Right hindlimb (tissue), 1 donor: Measurements from ENCODE around the gene VEGFB.
A peak's percentile ranks its signal among the peaks of the same experiment; 100 is the strongest.
"Not testable (repeated sequence)": the region's sequence is repeated elsewhere in the genome, so short reads cannot be mapped to it uniquely, and the experiment has no call there.

ENCODE experiments used
- DNase-seq: peaks from one replicate; pipeline ENCODE4 v3.0.0-alpha.2; 2018

Gene VEGFB

DNA sequence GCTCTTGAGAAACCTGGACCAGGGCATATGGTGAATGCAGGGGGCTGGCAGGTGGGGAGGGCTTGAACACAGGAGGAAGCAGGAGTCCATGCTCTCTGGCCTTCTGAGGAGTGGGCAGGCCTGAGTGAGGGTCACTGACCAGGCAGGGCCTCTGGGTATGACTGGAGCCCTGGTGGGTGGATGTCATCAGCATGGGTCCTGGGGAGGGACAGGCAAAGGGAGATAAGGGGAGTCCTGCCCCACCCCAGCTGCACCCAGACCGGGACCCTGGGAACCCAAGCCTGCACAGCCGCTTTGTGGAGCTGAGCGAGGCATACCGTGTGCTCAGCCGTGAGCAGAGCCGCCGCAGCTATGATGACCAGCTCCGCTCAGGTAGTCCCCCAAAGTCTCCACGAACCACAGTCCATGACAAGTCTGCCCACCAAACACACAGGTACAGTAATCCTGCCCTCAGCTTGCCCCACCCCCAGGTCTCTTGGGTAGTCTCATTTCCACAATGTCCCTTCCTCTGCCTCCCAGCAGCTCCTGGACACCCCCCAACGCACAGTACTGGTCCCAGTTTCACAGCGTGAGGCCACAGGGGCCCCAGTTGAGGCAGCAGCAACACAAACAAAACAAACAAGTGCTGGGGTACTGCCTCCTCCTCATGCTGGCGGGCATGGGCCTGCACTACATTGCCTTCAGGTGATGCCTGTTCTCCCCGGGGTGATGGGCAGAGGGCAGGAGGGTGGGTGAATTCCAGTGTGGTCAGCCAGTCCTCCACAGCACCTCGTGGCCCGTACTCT, 2.0 kb upstream of the VEGFB start:
- DNase-seq = no peak

DNA sequence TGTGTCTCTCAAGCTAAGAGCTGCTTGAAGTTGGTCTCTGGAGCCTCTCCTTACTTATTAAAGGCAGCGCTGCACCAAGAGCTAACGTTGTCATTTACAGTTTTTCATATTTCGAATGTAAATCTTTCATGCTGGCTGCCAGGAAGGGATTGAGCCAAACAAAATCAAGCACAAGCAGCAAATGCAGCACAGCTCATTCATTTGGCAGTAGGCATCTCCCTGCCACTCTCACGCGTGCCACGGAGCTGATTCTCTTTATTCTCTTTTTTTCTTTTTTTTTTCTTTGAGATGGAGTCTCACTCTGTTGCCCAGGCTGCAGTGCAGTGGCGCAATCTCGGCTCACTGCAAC, 1.4 kb upstream of the VEGFB start:
- no peak for DNase-seq

DNA sequence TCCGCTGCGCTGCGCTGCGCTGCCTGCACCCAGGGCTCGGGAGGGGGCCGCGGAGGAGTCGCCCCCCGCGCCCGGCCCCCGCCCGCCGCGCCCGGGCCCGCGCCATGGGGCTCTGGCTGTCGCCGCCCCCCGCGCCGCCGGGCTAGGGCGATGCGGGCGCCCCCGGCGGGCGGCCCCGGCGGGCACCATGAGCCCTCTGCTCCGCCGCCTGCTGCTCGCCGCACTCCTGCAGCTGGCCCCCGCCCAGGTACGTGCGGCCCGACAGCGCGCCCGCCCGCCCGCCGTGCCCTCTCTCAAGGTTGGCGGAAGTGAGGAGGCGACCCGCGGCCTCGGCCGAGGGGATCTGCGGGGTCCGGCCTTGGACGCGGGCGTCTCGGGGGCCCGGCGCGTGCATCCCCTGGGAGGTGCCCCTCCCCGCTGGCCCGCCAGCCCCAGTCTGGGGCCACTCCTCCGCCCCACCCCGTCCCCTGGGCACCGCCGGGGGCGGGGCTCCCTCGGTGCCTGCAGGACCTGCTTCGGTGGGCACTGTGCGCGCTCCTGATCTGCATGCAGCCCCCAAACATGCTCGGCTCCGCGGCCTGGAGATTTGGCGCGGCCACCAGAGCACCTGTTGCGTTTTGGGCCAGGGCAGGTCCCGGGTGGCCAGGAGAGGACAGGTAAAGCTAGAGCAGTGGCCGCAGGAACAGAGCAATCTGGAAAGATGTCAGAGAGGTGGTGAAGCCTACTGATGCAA, 429 bp downstream of the VEGFB start:
- no peak for DNase-seq

DNA sequence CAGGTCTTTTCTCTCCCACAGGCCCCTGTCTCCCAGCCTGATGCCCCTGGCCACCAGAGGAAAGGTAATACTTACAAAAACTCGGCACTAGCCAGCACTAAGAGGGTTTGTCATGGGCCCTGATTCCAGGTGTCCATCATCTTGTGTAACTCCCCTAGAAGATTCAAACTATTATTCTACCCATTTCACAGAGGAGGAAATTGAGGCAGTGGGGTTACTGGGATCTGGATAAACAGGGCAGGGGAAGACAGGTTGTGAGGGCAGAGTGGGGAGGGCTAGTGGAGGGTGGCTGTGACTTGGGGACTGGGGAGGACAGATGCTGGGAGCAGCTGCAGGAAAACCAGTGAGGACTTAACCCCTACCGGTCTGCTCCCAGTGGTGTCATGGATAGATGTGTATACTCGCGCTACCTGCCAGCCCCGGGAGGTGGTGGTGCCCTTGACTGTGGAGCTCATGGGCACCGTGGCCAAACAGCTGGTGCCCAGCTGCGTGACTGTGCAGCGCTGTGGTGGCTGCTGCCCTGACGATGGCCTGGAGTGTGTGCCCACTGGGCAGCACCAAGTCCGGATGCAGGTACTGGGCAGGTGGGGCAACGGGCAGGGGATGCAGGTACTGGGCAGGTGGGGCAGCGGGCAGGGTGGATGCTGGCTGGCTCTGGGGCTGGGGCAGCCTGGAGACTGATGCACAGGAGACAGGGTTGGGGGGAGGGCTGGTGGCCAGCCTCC, 1.2 kb downstream of the VEGFB start:
- no peak for DNase-seq

DNA sequence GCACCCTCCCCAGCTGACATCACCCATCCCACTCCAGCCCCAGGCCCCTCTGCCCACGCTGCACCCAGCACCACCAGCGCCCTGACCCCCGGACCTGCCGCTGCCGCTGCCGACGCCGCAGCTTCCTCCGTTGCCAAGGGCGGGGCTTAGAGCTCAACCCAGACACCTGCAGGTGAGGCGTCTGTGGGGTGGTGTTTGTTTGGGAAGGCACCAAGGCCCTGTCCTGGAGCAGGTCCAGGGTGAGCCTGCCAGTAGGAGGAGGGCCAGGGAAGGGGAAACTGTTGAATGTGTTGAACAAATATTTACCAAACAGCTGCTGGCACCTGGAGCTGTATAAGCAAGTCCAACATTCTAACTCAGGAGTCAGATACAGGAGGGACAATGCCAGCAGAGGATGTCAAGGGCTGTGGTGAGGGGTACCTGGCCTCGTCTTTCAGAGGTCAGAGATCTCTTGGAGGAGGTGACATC, 3.1 kb downstream of the VEGFB start:
- DNase-seq = no peak

DNA sequence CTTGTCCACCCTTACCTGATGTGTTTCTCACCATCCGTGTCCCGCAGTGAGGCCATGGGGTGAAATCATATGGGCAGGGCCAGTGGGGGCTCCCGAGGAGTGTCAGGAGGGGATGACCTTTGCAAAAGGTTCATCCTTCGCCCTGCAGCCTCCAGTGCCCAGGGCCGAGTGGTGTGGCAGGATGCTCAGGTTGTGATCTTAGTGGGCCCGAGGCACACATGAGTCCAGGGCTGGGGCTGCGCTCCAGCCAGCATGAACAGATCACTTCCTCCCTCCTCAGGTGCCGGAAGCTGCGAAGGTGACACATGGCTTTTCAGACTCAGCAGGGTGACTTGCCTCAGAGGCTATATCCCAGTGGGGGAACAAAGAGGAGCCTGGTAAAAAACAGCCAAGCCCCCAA, 3.7 kb downstream of the VEGFB start:
- DNase-seq = no peak

DNA sequence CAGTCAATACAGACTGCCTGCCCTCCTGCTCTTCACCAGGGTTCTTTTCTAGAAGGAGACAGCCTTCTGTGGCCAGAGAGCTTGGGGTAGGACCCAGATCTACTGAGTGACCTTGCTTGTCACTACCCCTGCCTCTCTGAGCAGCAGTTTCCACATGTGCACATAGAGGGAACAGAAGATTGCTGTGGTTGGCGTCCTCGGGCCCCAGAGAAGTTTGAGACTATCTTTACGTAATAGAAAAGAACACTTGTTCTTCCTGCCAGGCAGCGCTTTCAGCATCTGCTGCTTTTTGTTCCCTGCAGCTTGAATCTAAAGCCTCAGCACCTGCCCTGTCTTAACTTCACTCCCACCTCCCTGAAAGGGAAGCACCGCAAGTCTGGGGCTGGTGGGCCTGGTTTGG, 4.6 kb downstream of the VEGFB start:
- DNase-seq = no peak

DNA sequence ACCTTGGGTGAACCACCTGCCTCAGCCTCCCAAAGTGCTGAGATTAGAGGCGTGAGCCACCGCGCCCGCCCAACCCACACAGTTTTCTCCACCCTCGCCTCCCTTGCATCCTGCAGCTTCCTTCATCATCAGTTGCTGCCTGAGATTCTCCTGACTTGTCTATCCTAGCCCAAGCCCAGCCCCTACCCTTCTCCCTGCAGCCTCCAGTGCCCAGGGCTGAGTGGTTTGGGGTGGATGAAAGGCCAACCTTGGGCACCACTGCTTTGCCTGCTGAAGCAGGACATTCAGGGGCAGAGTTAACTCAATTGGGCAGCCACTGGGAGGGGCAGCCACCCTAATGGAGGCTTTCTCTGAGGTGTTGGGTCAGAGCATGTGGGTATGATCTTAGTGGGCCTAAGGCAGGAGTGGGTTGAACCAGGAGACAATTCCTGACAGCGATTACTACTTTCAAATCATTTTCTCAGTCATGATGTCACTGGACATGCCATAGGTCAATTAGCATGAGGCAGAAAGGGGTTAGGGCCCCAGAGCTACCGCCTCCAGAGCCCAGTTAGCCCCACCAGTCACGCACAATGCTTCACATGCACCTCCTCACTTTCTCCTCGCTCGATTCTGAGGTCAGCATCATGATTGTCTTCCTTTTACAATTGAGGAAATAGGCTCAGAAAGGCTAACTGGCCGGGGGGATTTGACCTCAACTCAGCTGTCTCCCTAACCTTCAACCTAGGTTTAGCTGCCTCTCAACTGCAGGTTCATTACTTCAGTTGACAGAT, 5.5 kb downstream of the VEGFB start:
- no peak for DNase-seq

DNA sequence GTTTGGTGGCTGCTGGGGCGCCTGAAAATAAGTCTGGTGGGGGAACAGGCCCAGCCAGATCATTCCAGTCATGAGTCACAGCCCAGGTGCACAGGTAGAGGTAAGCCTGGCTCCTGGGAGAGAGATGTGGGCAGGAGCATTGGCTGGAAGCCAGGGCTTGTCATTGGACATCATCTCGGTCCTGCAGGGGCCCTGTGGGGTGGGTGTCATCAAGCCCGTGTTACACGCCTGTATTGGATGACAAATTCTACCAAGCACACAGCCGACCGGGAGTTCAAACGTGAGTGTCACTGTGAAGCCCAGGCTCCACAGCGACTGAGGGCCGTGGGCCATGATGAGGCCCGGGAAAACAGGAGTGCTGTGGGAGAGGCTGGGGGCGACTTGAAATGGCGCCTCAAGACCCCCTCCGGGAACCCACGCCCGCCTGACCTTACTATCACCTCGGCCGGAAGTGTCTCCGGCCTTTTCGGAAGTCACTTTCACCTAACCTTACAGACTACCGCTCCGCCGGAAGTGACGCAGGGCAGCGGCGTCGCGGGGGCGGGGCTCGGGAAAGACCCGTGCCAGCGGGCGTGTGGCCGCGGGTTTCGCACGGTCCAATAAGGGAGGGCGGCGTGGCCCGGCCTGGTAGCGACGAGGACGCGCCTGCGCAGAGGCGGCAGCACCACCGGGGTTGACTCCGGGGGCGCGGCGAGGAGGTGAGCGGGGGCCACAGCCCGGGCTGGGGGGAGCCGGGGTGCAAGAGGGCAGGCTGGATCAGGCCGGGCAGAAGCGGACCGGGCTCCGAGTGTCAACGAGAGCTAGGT, 6.3 kb downstream of the VEGFB start, which contains the start of gene FKBP2:
Gene FKBP2 (plus strand): TSS at position 661 of the 806 bp plus-strand sequence. CDS start 1,293 bp downstream, outside the sequence.
- peak; percentile 99 for DNase-seq

DNA sequence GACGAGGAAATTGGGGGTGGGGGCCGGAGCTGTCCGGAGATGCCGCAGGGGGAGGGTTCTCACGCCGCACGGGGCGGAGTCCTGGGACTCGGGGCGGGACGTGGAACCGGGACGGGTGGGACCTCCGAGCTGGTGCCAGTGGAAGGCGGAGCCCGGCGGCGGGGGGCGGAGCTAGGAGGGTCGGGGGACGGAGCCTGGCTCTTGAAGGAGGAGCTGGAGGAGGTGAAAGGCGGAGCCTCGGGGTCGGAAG, 6.8 kb downstream of the VEGFB start:
- peak; percentile 100 for DNase-seq

DNA sequence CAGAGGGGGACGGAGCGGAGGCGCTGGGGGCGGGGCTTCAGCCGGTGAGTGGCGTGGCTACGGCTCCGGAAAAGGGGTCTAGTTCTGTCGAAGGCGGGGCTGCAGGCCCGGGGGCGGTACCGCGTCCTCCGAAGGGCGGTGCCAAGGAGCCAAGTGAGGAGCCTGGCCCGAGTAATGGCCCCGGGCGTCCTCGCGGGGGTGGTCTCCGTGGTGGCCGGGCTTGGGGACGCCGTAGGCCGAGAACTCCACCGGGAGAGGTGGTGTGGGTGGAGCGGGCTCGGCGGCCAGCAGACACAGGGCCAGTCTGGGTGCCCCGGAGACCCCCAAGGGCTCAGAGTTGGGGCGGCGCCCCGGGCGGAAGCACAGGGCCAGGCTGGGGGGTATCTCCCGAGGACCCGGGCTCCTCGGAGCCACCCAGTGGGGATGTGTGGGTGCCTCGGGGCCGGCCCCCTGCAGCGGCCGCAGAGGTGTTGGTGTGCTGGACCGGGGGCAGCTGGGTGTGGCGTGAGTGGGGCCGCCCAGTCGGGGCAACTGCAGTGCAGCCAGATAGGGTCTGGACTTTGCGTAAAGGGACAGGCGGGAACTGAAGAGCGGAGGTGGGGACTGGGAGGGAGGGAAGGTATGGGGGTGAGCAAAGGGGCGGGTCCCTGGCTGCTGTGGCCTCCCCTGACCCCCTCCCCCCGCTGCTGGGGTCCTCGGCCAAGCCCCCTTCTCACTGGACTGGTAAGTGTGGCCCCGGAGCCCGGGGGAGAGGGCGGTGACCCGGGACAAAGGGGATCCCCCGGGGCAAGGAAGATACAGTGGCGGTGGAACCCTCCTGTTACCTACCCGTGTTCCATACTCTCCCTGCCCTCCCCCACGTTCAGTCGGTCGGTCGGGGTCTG, 7.3 kb downstream of the VEGFB start:
- DNase-seq = peak; percentile 72

DNA sequence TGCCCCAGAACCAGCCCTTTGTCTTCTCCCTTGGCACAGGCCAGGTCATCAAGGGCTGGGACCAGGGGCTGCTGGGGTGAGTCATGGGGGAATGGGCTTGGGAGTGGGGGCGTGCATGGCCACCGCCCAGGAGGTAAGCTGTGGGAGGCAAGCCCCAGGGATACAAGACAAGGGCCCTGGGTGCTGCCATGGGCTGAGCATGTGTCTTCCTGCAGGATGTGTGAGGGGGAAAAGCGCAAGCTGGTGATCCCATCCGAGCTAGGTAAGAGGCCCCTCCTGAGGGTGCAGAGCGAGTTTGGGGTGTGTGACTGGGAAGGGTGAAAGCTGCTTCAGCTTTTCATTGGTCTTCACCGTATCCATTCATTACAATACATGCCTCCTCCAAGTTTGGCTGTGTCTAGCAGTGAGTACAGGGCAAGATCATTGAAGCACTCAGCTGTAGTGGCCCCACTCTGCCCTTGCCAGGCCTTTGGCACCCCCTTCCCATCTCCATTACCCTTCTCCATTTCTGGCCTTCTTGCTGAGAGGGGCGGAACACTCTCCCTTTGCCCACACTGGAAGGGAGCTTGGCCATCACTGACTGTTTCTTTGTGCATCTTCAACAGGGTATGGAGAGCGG, 9.0 kb downstream of the VEGFB start:
- no peak for DNase-seq

DNA sequence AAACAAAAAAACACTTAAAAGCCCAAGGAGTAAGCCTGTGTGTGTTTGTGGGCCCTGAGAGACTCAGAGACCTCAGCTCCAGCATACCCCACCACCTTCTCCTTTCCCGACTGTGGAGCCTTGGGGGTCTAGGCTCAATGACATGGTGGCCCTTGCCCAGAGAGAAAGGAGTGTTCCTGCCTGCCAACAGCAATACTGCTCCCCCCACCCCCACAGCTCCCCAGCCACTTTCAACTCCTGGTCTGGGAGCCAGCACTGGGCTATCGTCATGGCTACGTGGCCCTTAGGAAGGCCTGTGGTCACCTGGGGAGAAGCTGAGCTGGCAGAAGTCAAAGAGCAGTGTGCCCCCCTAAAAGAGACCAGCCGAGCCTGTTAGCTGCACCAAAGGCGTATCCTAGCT, 9.7 kb downstream of the VEGFB start:
- DNase-seq = no peak

DNA sequence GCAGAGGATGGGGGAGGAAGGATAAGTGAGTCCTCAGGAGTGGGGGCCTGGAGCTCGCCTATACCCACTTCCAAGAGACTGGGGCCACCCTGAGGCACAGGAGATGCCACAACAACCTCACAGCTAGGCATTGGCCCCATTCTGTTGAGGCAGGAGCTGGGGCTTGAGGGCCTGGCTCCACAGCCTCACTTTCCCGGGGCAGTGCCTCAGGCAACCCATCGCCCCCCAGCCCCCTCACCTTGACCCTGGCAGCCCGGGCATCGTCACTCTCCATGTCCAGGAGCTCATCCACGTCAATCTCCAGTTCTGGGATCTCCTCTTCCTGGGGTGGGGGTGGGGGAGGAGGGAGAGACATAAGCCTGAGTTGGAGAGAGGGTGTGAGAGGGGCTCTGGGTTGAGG, 10.6 kb downstream of the VEGFB start:
- DNase-seq = no peak

DNA sequence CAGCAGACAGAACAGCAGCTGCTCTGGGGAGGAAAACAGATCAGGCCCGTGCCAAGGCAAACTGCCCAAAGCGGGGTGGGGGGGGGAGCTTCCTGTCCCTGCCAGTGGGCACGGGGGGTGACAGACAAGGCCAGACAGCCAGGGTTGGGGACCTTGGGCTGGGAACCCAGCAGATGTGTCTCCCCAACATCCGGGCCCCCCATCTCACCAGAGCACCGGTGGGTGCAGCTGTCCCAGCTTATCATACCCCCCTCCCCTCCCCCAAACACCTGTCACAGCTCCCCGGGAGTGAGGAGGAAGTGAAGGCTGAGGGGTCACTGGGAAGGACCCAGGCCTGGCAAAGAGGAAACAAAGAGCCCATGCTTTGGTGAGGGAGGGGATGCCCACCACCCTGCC, 11.0 kb downstream of the VEGFB start:
- DNase-seq = peak; percentile 87

DNA sequence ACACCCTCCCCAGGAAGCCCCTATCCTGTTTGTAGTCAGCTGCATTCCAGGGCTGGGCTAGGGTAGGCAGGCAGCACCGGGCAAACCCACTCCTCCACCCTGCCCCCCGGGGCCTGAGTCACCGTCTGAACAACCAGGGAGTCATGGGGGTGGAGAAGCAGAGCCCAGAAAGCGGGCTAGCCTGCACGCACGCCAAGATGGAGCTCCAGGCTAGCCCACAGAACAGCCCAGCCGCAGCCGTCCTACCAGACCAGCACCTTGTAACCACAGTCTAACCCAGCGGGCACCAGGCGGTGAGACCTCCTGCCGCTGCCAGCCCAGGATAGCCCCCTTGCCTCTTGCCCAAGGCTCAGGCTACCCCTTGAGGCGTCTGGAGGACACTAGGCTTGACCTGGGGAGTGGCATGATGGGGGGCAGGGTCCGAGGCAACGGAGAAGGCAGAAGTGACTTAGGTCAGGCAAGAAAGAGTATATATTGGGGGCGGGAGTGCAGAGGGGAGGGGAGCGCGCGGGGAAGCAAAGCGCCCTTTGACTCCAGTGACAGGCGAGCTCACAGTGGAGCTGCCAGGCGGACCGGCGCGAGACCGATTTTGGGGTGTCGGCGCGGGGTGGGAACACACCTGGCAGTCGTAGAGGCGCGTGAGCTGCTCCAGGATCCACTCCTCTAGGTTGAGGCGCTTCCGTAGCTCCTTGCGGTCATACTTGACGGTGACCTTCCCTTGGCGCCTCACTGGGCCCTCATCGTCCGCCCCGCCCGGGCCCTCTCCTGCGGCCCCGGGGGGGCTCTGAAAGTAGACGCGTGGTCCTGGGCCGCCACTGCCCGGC, 11.6 kb downstream of the VEGFB start:
- DNase-seq = no peak

DNA sequence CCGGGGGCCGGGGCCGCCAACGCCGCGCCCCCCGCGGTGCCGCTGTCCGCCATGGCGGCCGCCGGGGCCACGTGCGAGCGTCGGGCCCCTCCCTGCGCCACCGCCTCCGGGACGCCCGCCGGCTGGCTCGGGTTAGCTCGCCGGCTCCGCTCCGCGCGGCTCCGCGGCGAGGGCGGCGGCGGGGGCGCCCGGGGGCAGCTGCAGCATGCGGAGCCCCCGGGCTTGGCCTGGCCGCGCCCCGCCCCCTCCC, 12.2 kb downstream of the VEGFB start:
- DNase-seq = not testable (repeated sequence)

DNA sequence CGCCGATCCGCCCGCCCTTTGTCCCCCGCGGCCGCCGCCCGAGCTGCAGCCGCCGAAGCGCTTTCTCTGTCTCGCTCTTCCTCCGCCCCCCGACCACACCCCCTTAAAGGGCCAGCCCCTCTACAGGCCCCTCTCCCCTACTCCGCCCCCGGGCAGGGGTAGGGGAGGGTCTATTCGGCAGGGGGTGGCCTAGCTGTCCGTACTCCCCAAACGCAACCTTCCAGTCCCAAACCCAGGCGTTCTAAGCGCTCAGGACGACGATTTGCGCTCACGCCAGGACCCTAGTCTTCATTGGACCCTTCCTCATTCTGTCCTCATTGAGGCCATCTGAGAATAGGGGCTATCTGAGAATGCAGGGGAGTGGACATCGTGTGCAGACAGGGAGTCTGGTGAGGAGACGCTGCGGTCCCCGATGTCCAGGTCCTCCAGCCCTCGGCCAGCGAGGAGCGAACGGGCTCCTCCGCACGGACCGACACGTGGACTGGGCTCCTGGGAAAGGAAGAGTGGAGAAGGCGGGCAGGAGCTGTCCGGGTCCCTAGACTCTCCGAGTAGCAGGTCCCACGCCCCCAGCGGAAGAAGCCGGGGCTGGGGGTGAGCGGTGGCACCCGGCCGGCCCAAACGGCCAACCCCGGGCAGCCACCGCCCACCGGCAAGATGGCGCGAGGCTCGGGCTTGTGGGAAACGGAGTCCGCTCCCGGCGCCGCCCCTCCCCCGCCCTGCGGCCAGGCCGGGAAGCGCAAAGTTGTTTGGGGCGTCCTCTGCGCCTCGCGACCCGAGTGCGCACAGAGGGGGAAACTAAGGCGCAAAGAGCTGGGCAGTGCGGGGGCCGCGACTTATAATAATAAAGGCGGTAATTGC, 12.7 kb downstream of the VEGFB start, which contains the start of gene PPP1R14B:
Gene PPP1R14B (minus strand): TSS at position 73 of the 858 bp plus-strand sequence. CDS start 270 bp downstream, outside the sequence.
- peak; percentile 94 for DNase-seq
